ENCODE results near the gene KLHL2. TPM values are rescaled to one million over a fixed set of nuclear protein-coding genes. Genes with fewer than 3 reads are reported as not detected.
"Not testable (repeated sequence)": the region's sequence is repeated elsewhere in the genome, so short reads cannot be mapped to it uniquely, and the experiment has no call there.

Gene KLHL2
- total RNA-seq, 5 donors from 2014 or later (not counting 1 experiment from before 2014, with no cell fraction given), result 18.9 to 24.6 (median 21.1) TPM

DNA sequence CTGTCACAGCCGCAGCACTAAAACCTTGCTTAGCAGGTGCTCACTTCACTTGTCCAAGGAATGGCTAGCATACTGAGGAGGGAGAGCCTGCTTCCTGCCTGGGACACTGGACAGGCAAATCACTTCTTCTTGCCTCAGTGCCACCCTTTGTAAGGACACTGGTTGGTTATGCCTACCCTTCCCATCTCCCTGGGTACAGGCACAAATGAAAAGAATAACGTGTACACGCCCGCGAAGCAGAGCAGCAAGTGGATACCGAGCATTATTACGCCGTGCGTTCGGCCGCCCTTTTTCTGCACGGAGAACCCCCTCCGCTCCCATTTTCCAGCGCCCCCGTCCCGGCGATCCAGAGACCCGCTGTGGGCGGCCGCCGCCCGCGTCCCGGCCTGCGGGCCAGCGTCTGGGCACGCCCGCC is 338 bp upstream of the KLHL2 start:
- Mint-ChIP-seq H3K9me3 (no peaks in the 10 kb centered on the region), H3K27me3 (no peaks in the 10 kb centered on the region), H3K4me1 (peaks cover 67 to 71% (median 68%) of the 10 kb centered on the region in 3 donors), H3K4me3 (peak overlapping the region; percentile 83 to 93 (median 93)), H3K27ac (peak overlapping the region; percentile 72 to 87), H3K36me3 (no peaks in the 10 kb centered on the region)
- peak in 5 of 35 experiments; percentile 1 to 39 (median 5) for DNase-seq
- peak; percentile 22 to 40 (median 33) for ATAC-seq (replicated peaks in 1 of 4)
- Histone ChIP-seq H3K4me1 (ENCODE audit: control insufficient read depth in 1 of 2, extremely low read depth in 1 of 2, insufficient read depth in 2 of 2, low read length in 2 of 2) (peaks cover 5 to 23% of the 10 kb centered on the region in 2 experiments), H3K36me3 (ENCODE audit: control insufficient read depth in 2 of 2, extremely low read depth in 1 of 2, insufficient read depth in 1 of 2, low read length in 1 of 2) (no peaks in the 10 kb centered on the region), H3K9me3 (no peaks in the 10 kb centered on the region), H3K27ac (ENCODE audit: low read length) (peak overlapping the region; percentile 57), H3K4me3 (ENCODE audit: control insufficient read depth in 1 of 2, extremely low read depth in 1 of 2, low read length in 1 of 2) (peak overlapping the region; percentile 70 to 83), H3K27me3 (replicated peaks in 1 of 2; ENCODE audit: control insufficient read depth in 2 of 2, extremely low read depth in 1 of 2, insufficient read depth in 2 of 2, low read length in 1 of 2) (no peaks in the 10 kb centered on the region)
- WGBS (ENCODE audit: insufficient coverage), result 2% methylated on average over 28 of the region's 28 CpGs
- ChIA-PET POLR2A (no interaction called here), CTCF (no interaction called here)

DNA sequence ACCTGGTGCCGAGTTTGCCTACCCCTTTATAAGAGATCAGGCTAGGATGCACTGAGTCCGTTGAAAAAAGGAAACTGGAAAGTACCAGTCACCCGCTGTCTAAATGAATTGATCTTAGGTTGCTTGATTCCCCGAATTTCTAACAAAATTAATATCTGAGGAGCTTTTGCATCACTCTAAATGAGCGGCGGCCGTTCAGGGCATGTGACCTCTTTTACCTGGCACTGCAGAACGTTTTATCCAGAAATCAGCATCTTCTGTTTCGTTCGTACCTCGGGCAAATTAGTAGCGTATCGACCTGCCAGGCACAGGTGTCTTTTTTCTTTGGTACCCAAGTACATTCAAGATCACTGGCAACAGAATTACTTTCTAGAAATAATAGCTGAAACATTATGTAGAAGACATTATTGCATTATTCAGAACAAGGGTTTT is 876 bp downstream of the KLHL2 start:
- H3K27me3 Mint-ChIP-seq, result no peaks in the 10 kb centered on the region
- Histone ChIP-seq H3K9me3 (no peaks in the 10 kb centered on the region), H3K27ac (ENCODE audit: low read length) (peak overlapping the region; percentile 16), H3K27me3 (replicated peaks in 1 of 2; ENCODE audit: control insufficient read depth in 2 of 2, extremely low read depth in 1 of 2, insufficient read depth in 2 of 2, low read length in 1 of 2) (no peaks in the 10 kb centered on the region), H3K4me3 (ENCODE audit: control insufficient read depth in 1 of 2, extremely low read depth in 1 of 2, low read length in 1 of 2) (peak overlapping the region; percentile 63 to 68), H3K36me3 (ENCODE audit: control insufficient read depth in 2 of 2, extremely low read depth in 1 of 2, insufficient read depth in 1 of 2, low read length in 1 of 2) (no peaks in the 10 kb centered on the region), H3K4me1 (ENCODE audit: control insufficient read depth in 1 of 2, extremely low read depth in 1 of 2, insufficient read depth in 2 of 2, low read length in 2 of 2) (peaks cover 5 to 23% of the 10 kb centered on the region in 2 experiments)
- DNase-seq, result peak in 11 of 35 experiments; percentile 0 to 46 (median 7)
- H3K9me3 Mint-ChIP-seq, result no peaks in the 10 kb centered on the region
- H3K4me1 Mint-ChIP-seq, result peaks cover 79 to 83% (median 80%) of the 10 kb centered on the region in 3 donors
- H3K4me3 Mint-ChIP-seq, result peak overlapping the region; percentile 83 to 92 (median 91)
- CTCF ChIA-PET, result no interaction called here
- ATAC-seq (replicated peaks in 1 of 4), result peak; percentile 24 to 50 (median 38)
- H3K36me3 Mint-ChIP-seq, result no peaks in the 10 kb centered on the region
- H3K27ac Mint-ChIP-seq, result peak overlapping the region; percentile 85 to 91
- WGBS (ENCODE audit: insufficient coverage), result 10% methylated on average over 10 of the region's 13 CpGs
- POLR2A ChIA-PET, result interaction anchor here in 1 of 2 donors (0.6 kb wide), 2 partner anchors 101 to 142 kb away, joined by 3 to 4 read pairs; no protein-coding TSS in a partner anchor

DNA sequence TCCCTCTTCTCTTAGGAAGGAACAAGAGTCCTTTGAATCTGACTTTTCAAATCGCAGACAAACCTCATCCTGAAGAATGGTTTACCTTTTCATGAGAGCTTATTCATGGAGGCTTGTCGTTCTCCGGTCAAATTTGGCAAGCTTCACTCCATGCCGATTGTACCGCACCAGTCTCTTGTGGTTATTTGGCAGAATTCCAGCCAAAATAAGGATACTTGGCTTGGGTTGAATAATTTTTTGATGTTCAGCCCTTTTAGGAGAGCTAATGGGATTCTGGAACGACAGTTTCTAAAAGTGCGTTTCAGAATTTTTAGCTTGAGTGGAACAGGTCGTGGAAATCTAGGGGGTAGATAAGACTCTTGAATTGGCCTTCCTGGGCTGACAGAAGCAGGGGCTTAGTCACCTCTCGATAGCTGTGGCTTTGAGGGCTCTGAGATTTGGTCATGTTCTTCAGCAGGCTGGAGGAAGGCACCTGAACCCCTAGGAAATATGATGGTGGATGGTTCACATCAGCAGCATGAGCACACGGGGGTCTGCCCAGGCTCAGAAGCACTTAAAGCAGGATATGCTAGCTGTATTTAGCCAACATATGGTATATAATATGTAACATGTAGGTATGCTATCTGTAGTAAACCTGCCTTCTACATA is 1.5 kb downstream of the KLHL2 start:
- Histone ChIP-seq H3K4me1 (ENCODE audit: control insufficient read depth in 1 of 2, extremely low read depth in 1 of 2, insufficient read depth in 2 of 2, low read length in 2 of 2) (peaks cover 5 to 23% of the 10 kb centered on the region in 2 experiments), H3K36me3 (ENCODE audit: control insufficient read depth in 2 of 2, extremely low read depth in 1 of 2, insufficient read depth in 1 of 2, low read length in 1 of 2) (no peaks in the 10 kb centered on the region), H3K4me3 (ENCODE audit: control insufficient read depth in 1 of 2, extremely low read depth in 1 of 2, low read length in 1 of 2) (no peak overlapping the region), H3K9me3 (no peaks in the 10 kb centered on the region), H3K27me3 (replicated peaks in 1 of 2; ENCODE audit: control insufficient read depth in 2 of 2, extremely low read depth in 1 of 2, insufficient read depth in 2 of 2, low read length in 1 of 2) (no peaks in the 10 kb centered on the region), H3K27ac (ENCODE audit: low read length) (no peak overlapping the region)
- CTCF ChIA-PET, result no interaction called here
- Mint-ChIP-seq H3K27me3 (no peaks in the 10 kb centered on the region), H3K4me1 (peaks cover 78 to 85% (median 81%) of the 10 kb centered on the region in 3 donors), H3K9me3 (no peaks in the 10 kb centered on the region), H3K4me3 (peak overlapping the region; percentile 83 to 92 (median 91)), H3K36me3 (no peaks in the 10 kb centered on the region), H3K27ac (peak overlapping the region; percentile 60 to 74)
- no peak for ATAC-seq (replicated peaks in 1 of 4)
- DNase-seq, result peak in 3 of 35 experiments; percentile 8 to 12 (median 12)
- POLR2A ChIA-PET, result interaction anchor here in 1 of 2 donors (0.6 kb wide), 2 partner anchors 101 to 141 kb away, joined by 3 to 4 read pairs; no protein-coding TSS in a partner anchor
- 85% methylated on average over 5 of the region's 10 CpGs for WGBS (ENCODE audit: insufficient coverage)

DNA sequence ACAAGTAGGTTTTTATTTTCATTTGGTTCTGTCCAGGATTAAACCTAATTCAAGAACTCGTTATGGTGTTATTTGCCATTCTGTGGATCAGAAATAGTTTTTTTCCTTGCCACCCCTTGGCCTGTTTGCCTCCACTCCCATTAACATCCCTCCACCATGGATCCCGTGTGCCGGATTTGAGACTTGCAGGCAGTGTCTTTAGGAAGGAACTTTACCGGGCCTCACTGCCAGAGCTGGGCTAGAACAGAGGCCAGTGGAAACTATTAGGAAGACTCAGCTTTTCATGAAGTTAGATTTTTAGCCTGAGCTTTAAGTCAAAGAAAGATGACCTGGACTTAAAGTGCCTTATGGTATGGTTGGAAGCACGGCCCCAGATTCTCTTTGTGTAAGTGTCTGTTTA is 2.4 kb downstream of the KLHL2 start:
- Mint-ChIP-seq H3K4me3 (peak overlapping the region in 1 of 3 donors; percentile 13), H3K36me3 (no peaks in the 10 kb centered on the region), H3K27me3 (no peaks in the 10 kb centered on the region), H3K9me3 (no peaks in the 10 kb centered on the region), H3K27ac (peak overlapping the region; percentile 4 to 62), H3K4me1 (peaks cover 78 to 83% (median 83%) of the 10 kb centered on the region in 3 donors)
- no peak overlapping the region for H3K27ac ChIP-seq (ENCODE audit: low read length)
- WGBS (ENCODE audit: insufficient coverage), result 100% methylated on average over 3 of the region's 5 CpGs
- H3K9me3 ChIP-seq, result no peaks in the 10 kb centered on the region
- ChIA-PET POLR2A (no interaction called here), CTCF (no interaction called here)
- no peak for DNase-seq
- ATAC-seq (replicated peaks in 1 of 4), result no peak
- H3K27me3 ChIP-seq (replicated peaks in 1 of 2; ENCODE audit: control insufficient read depth in 2 of 2, extremely low read depth in 1 of 2, insufficient read depth in 2 of 2, low read length in 1 of 2), result no peaks in the 10 kb centered on the region
- no peaks in the 10 kb centered on the region for H3K36me3 ChIP-seq (ENCODE audit: control insufficient read depth in 2 of 2, extremely low read depth in 1 of 2, insufficient read depth in 1 of 2, low read length in 1 of 2)
- H3K4me1 ChIP-seq (ENCODE audit: control insufficient read depth in 1 of 2, extremely low read depth in 1 of 2, insufficient read depth in 2 of 2, low read length in 2 of 2), result peaks cover 7 to 23% of the 10 kb centered on the region in 2 experiments
- no peak overlapping the region for H3K4me3 ChIP-seq (ENCODE audit: control insufficient read depth in 1 of 2, extremely low read depth in 1 of 2, low read length in 1 of 2)

DNA sequence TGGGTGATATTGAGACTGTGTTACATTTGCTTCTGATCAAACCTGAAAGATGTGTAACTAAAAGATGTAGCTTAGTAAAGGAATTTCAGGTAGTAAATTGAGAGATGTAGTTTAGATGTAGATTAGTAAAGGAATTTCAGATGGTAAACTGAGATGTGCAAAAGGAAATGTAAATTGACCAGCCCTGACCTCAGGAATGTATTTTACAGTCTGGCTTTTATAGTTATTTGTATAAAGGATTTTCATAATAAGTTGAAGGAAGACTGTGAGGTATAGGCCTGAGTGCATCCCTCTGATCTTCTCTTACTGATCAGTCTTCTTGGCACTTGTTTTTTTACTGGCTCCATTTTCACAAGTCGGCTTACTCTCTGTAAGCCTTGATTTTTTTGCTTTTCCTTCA is 3.2 kb downstream of the KLHL2 start:
- peak overlapping the region; percentile 52 to 62 for H3K27ac Mint-ChIP-seq
- CTCF ChIA-PET, result interaction anchor here in 1 of 2 donors (0.6 kb wide), 1 partner anchor 44 kb away, joined by 3 read pairs; no protein-coding TSS in a partner anchor

DNA sequence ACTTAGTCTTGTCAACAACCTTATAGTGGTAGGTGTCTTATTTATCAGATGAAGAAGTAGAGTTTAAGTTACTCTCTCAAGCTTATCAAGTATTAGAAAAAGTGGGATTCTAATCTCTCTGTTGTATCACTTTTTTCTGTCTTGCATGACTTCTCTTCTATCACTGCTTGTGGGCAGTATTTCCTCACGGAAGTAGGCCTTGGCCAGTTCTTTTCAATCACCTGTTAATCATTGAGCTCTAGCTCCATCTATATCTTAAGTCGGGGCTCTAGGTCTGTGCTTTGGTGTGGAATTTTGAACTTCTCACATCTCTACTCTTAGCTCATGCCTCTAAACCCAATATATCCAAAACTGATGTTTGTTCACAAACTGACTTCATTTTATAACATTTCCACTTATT is 5.3 kb downstream of the KLHL2 start:
- H3K4me3 ChIP-seq (ENCODE audit: control insufficient read depth in 1 of 2, extremely low read depth in 1 of 2, low read length in 1 of 2); H3K27ac ChIP-seq (ENCODE audit: low read length): not testable (repeated sequence)

More for the DNA sequence above, 3.2 kb downstream of the KLHL2 start:
- no CpG with 5 or more reads among the region's 1 CpG for WGBS (ENCODE audit: insufficient coverage)
- H3K9me3 ChIP-seq, result no peaks in the 10 kb centered on the region
- no peak for ATAC-seq (replicated peaks in 1 of 4)
- Mint-ChIP-seq H3K36me3 (no peaks in the 10 kb centered on the region), H3K4me3 (peak overlapping the region in 2 of 3 donors; percentile 7 to 13), H3K9me3 (no peaks in the 10 kb centered on the region), H3K4me1 (peaks cover 79 to 84% (median 83%) of the 10 kb centered on the region in 3 donors), H3K27me3 (no peaks in the 10 kb centered on the region)
- no peak for DNase-seq
- no peaks in the 10 kb centered on the region for H3K27me3 ChIP-seq (replicated peaks in 1 of 2; ENCODE audit: control insufficient read depth in 2 of 2, extremely low read depth in 1 of 2, insufficient read depth in 2 of 2, low read length in 1 of 2)
- H3K27ac ChIP-seq (ENCODE audit: low read length), result no peak overlapping the region
- POLR2A ChIA-PET, result interaction anchor here in 1 of 2 donors (0.6 kb wide), 1 partner anchor 48 kb away, joined by 5 read pairs; no protein-coding TSS in a partner anchor
- H3K4me1 ChIP-seq (ENCODE audit: control insufficient read depth in 1 of 2, extremely low read depth in 1 of 2, insufficient read depth in 2 of 2, low read length in 2 of 2), result peaks cover 7 to 23% of the 10 kb centered on the region in 2 experiments
- no peaks in the 10 kb centered on the region for H3K36me3 ChIP-seq (ENCODE audit: control insufficient read depth in 2 of 2, extremely low read depth in 1 of 2, insufficient read depth in 1 of 2, low read length in 1 of 2)
- H3K4me3 ChIP-seq (ENCODE audit: control insufficient read depth in 1 of 2, extremely low read depth in 1 of 2, low read length in 1 of 2), result no peak overlapping the region

More for the DNA sequence above, 5.3 kb downstream of the KLHL2 start:
- POLR2A ChIA-PET; H3K4me1 ChIP-seq (ENCODE audit: control insufficient read depth in 1 of 2, extremely low read depth in 1 of 2, insufficient read depth in 2 of 2, low read length in 2 of 2); H3K27me3 Mint-ChIP-seq; CTCF ChIA-PET; H3K27me3 ChIP-seq (replicated peaks in 1 of 2; ENCODE audit: control insufficient read depth in 2 of 2, extremely low read depth in 1 of 2, insufficient read depth in 2 of 2, low read length in 1 of 2); H3K9me3 Mint-ChIP-seq; H3K9me3 ChIP-seq; H3K4me3 Mint-ChIP-seq; H3K36me3 ChIP-seq (ENCODE audit: control insufficient read depth in 2 of 2, extremely low read depth in 1 of 2, insufficient read depth in 1 of 2, low read length in 1 of 2); ATAC-seq (replicated peaks in 1 of 4); H3K36me3 Mint-ChIP-seq; DNase-seq: not testable (repeated sequence)
- no CpG with 5 or more reads among the region's 2 CpGs for WGBS (ENCODE audit: insufficient coverage)
- H3K4me1 Mint-ChIP-seq, result peaks cover 87 to 92% (median 91%) of the 10 kb centered on the region in 3 donors
- peak overlapping the region; percentile 17 to 22 for H3K27ac Mint-ChIP-seq

Measured in T-cell (primary cell).